ENCODE measurements around the gene DISC1. TPM values are rescaled to one million over a fixed set of nuclear protein-coding genes. Genes with fewer than 3 reads are reported as not detected.

DISC1 gene
- total and polyA plus RNA-seq, 2 donors (not counting 3 experiments of a cell fraction or from before 2014, with no cell fraction given) = 3.3 to 14.7 TPM

- Histone ChIP-seq H2AFZ (ENCODE audit: low read depth, low read length) (no peak overlapping the region), H4K20me1 (replicated peaks; ENCODE audit: control insufficient read depth, extremely low read depth, insufficient read depth, low read length) (no peaks in the 10 kb centered on the region), H3K79me2 (ENCODE audit: control insufficient read depth, insufficient read depth, low read length) (no peaks in the 10 kb centered on the region), H3K9me3 (replicated peaks; ENCODE audit: control insufficient read depth, insufficient read depth, low read length) (no peaks in the 10 kb centered on the region), H3K4me2 (ENCODE audit: insufficient read depth, low read length) (no peak overlapping the region), H3K36me3 (ENCODE audit: control insufficient read depth in 2 of 2, extremely low read depth in 1 of 2, insufficient read depth in 2 of 2, low read length in 2 of 2) (no peaks in the 10 kb centered on the region), H3K4me3 (replicated peaks in 1 of 3; ENCODE audit: insufficient read depth in 1 of 3, low read depth in 1 of 3, low read length in 3 of 3) (no peak overlapping the region), H3K27ac (ENCODE audit: insufficient read depth, low read depth, low read length) (no peak overlapping the region), H3K9ac (replicated peaks; ENCODE audit: extremely low read depth, insufficient read depth, low read length) (no peak overlapping the region), H3K4me1 (ENCODE audit: control insufficient read depth, extremely low read depth, insufficient read depth, low read length) (peaks cover 8% of the 10 kb centered on the region), H3K9me1 (replicated peaks; ENCODE audit: control insufficient read depth, extremely low read depth, insufficient read depth, low read length) (no peaks in the 10 kb centered on the region), H3K27me3 (ENCODE audit: control insufficient read depth in 2 of 2, insufficient read depth in 2 of 2, low read length in 2 of 2) (no peaks in the 10 kb centered on the region)
- intact Hi-C loops (cut with micrococcal nuclease) (no loop called here), dilution Hi-C loops (cut with MboI; ENCODE audit: extremely low pct_ligation_motif_present, low sequenced_read_pairs) (no loop called here)
- BruUV-seq (replicated peaks) = no TSS peak
- DNase-seq (ENCODE audit: low read depth, low spot score) (no peak), FAIRE-seq (no peak)
- TF ChIP-seq, protein P1, sequence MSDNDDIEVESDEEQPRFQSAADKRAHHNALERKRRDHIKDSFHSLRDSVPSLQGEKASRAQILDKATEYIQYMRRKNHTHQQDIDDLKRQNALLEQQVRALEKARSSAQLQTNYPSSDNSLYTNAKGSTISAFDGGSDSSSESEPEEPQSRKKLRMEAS (IDR thresholded peaks at IDR 0.05; ENCODE audit: insufficient read depth, insufficient read length) = no peak
- TF ChIP-seq EZH2 (IDR thresholded peaks at IDR 0.05; ENCODE audit: borderline replicate concordance, low read depth, low read length, severe bottlenecking) (no peak), MYC (IDR thresholded peaks at IDR 0.05; ENCODE audit: low read depth, low read length) (no peak), GATA2 (IDR thresholded peaks at IDR 0.05; ENCODE audit: insufficient read depth, insufficient read length, low read depth, low read length) (no peak), POLR2AphosphoS5 (IDR thresholded peaks at IDR 0.05; ENCODE audit: insufficient read depth, low read depth, low read length) (no peak), FOS (IDR thresholded peaks at IDR 0.05; ENCODE audit: borderline replicate concordance, insufficient read depth, low read length) (no peak), POLR2A (IDR thresholded peaks at IDR 0.05; ENCODE audit: low read depth, low read length) (no peak), CTCF (IDR thresholded peaks at IDR 0.05; ENCODE audit: extremely low read depth in 1 of 2, insufficient read depth in 1 of 2, low read depth in 1 of 2, low read length in 2 of 2) (no peak), JUN (IDR thresholded peaks at IDR 0.05; ENCODE audit: borderline replicate concordance, insufficient read depth, insufficient read length, low read depth) (no peak)
- POLR2A ChIA-PET = no interaction called here
- CTCF ChIA-PET = interaction anchor here (0.7 kb wide), 1 partner anchor 94 kb away, joined by 3 read pairs; no protein-coding TSS in a partner anchor
These were observed 411.3 kb downstream of the DISC1 start for GRCh38 chr1:232037774-232038388.
